Stomach (tissue), 4 donors: ENCODE results near the gene SLC39A1.

ENCODE experiments used
- CTCF ChIP-seq, 7 experiments: fragments of 450-650 bp in 4 of 7; fragments of 200-600 bp in 3 of 7; sonication (generic) in 3 of 7; IDR thresholded peaks; one replicate each; pipeline ENCODE4 v1.5.1; 2016 to 2019; ENCODE audit warnings: antibody characterized with exemption in 7 of 7, control low read depth in 2 of 7, mild to moderate bottlenecking in 1 of 7
- POLR2A ChIP-seq, 4 donors: fragments of 450-650 bp; IDR thresholded peaks; one replicate each; pipeline ENCODE4 v1.6.1; 2016; ENCODE audit warnings: antibody characterized with exemption in 4 of 4, control low read depth in 2 of 4, mild to moderate bottlenecking in 1 of 4, moderate library complexity in 1 of 4
- POLR2AphosphoS5 ChIP-seq, 3 donors: sonication (generic); formaldehyde crosslinking; IDR thresholded peaks; one replicate each; pipeline ENCODE4 v1.6.1; 2016; ENCODE audit warnings: antibody characterized with exemption in 3 of 3

GRCh38 chr1:153963030-153963849, at the start of gene SLC39A1:
- TF ChIP-seq CTCF (IDR thresholded peaks at IDR 0.05) (no peak), POLR2A (IDR thresholded peaks at IDR 0.05) (peak in 1 of 4 donors; percentile 20), POLR2AphosphoS5 (IDR thresholded peaks at IDR 0.05) (peak; percentile 63 to 77 (median 75))
